Panc1 (cell line): ENCODE data around the gene SWAP70.

Source experiments
- POLR2AphosphoS5 ChIP-seq: IDR thresholded peaks from 2 replicates; pipeline ENCODE4 v1.6.1; 2012; ENCODE audit warnings: mild to moderate bottlenecking, low read depth, low read length, moderate library complexity
- SIN3A ChIP-seq: IDR thresholded peaks from 2 replicates; pipeline ENCODE4 v1.6.1; 2012; ENCODE audit warnings: low read depth, mild to moderate bottlenecking, low read length, moderate library complexity, borderline replicate concordance; ENCODE audit not compliant: insufficient read depth

- TF ChIP-seq SIN3A = no peak
- no peak for TF ChIP-seq POLR2AphosphoS5
Measured at GRCh38 chr11:9760193-9760575, 96.3 kb downstream of the SWAP70 start.
